Prostate gland (tissue), 2 donors: ENCODE measurements around the gene PAFAH1B1. TPM values are rescaled to one million over a fixed set of nuclear protein-coding genes. Genes with fewer than 3 reads are reported as not detected.

ENCODE experiments used
- DNase-seq: peaks from one replicate; pipeline ENCODE4 v3.0.0-alpha.2; 2019; ENCODE audit warnings: low spot score
- H3K27ac ChIP-seq, 2 donors: fragments of 200-600 bp; sonication (generic); 2 replicates each; pipeline ENCODE4 v1.5.1; 2017 to 2019
- H3K27me3 ChIP-seq: fragments of 200-600 bp; sonication (generic); replicated peaks from 2 replicates; pipeline ENCODE4 v1.5.1; 2019; ENCODE audit not compliant: insufficient read depth
- H3K36me3 ChIP-seq, 2 donors: fragments of 200-600 bp; sonication (generic); 1 replicate in 1 of 2; 2 replicates in 1 of 2; pipeline versions ENCODE4 v1.5.1 to v1.8.1; 2017 to 2019
- H3K4me1 ChIP-seq: fragments of 200-600 bp; sonication (generic); replicated peaks from 2 replicates; pipeline ENCODE4 v1.5.1; 2019
- H3K4me3 ChIP-seq, 2 donors: fragments of 200-600 bp; sonication (generic); 2 replicates each; pipeline ENCODE4 v1.5.1; 2017 to 2019
- H3K9me3 ChIP-seq: fragments of 200-600 bp; sonication (generic); 2 replicates; pipeline ENCODE4 v1.5.1; 2017
- CTCF ChIP-seq, 4 experiments: fragments of 200-600 bp in 2 of 4; fragments of 450-650 bp in 2 of 4; sonication (generic) in 2 of 4; IDR thresholded peaks; 1 replicate in 3 of 4; 2 replicates in 1 of 4; pipeline ENCODE4 v1.5.1; 2016 to 2019; ENCODE audit warnings: antibody characterized with exemption in 4 of 4, mild to moderate bottlenecking in 2 of 4, moderate library complexity in 2 of 4
- POLR2A ChIP-seq: fragments of 450-650 bp; IDR thresholded peaks from one replicate; pipeline ENCODE4 v1.6.1; 2016; ENCODE audit warnings: antibody characterized with exemption, mild to moderate bottlenecking
- POLR2AphosphoS5 ChIP-seq: sonication (generic); formaldehyde crosslinking; IDR thresholded peaks from one replicate; pipeline ENCODE4 v1.6.1; 2017; ENCODE audit warnings: antibody characterized with exemption
- WGBS: methylation state at CpG from one replicate; pipeline ENCODE4 v1.1.5; 2018; 5-methylcytosine and 5-hydroxymethylcytosine counted together
- intact Hi-C: fragments of 100-400 bp; cut with DNase I; formaldehyde crosslinking; loops from one replicate; pipeline ENCODE4 v1.14.2; 2022
- total RNA-seq, 2 donors: library from RNA; depleted of rRNA; stranded (reverse); fragments of >200 nt; gene quantifications; one replicate each; pipeline ENCODE4 v1.1.0, GENCODE V29; 2016

The PAFAH1B1 gene
- total RNA-seq, 2 donors from 2014 or later = 47.9 to 92.9 TPM

- DNase-seq = no peak
- TF ChIP-seq CTCF (IDR thresholded peaks at IDR 0.05) (no peak), POLR2AphosphoS5 (no peak), POLR2A (no peak)
- no peaks in the 10 kb centered on the region for H3K9me3 ChIP-seq
- H3K27me3 ChIP-seq = no peaks in the 10 kb centered on the region
- H3K4me3 ChIP-seq = no peak overlapping the region
- no peak overlapping the region for H3K27ac ChIP-seq
- H3K4me1 ChIP-seq = peaks cover 7% of the 10 kb centered on the region
- H3K36me3 ChIP-seq = peaks cover 0 to 26% of the 10 kb centered on the region in 2 donors
- intact Hi-C loops = loop anchor here (10.0 kb wide), 1 partner anchor 279 kb away; no protein-coding TSS in a partner anchor
- 88% methylated on average over 16 of the region's 16 CpGs for WGBS
Measured at GRCh38 chr17:2703606-2704005, 110.2 kb downstream of the PAFAH1B1 start.

GRCh38 chr17:2704031-2704889 lies 110.8 kb downstream of the PAFAH1B1 start:
- Histone ChIP-seq H3K36me3 (peaks cover 0 to 25% of the 10 kb centered on the region in 2 donors), H3K27ac (no peak overlapping the region), H3K4me1 (peaks cover 13% of the 10 kb centered on the region), H3K27me3 (no peaks in the 10 kb centered on the region), H3K9me3 (no peaks in the 10 kb centered on the region), H3K4me3 (no peak overlapping the region)
- WGBS = 90% methylated on average over 31 of the region's 38 CpGs
- DNase-seq = no peak
- intact Hi-C loops = loop anchor here (10.0 kb wide), 1 partner anchor 279 kb away; no protein-coding TSS in a partner anchor
- TF ChIP-seq POLR2A = no peak
- no peak for TF ChIP-seq POLR2AphosphoS5
- no peak for TF ChIP-seq CTCF (IDR thresholded peaks at IDR 0.05)

- no peak for DNase-seq
- no peak overlapping the region for H3K27ac ChIP-seq
- peaks cover 0 to 24% of the 10 kb centered on the region in 2 donors for H3K36me3 ChIP-seq
- WGBS = 73% methylated on average over 4 of the region's 4 CpGs
- no peak overlapping the region for H3K4me3 ChIP-seq
- peaks cover 18% of the 10 kb centered on the region for H3K4me1 ChIP-seq
- intact Hi-C loops = loop anchor here (10.0 kb wide), 1 partner anchor 280 kb away; no protein-coding TSS in a partner anchor
- H3K9me3 ChIP-seq = no peaks in the 10 kb centered on the region
- TF ChIP-seq CTCF (IDR thresholded peaks at IDR 0.05) (no peak), POLR2A (no peak), POLR2AphosphoS5 (no peak)
- no peaks in the 10 kb centered on the region for H3K27me3 ChIP-seq
Measured at GRCh38 chr17:2704890-2705248, 111.4 kb downstream of the PAFAH1B1 start.

- DNase-seq = no peak
- 83% methylated on average over 7 of the region's 7 CpGs for WGBS
- TF ChIP-seq POLR2A = no peak
- TF ChIP-seq CTCF (IDR thresholded peaks at IDR 0.05) = no peak
- TF ChIP-seq POLR2AphosphoS5 = no peak
- Histone ChIP-seq H3K4me1 (peaks cover 22% of the 10 kb centered on the region), H3K4me3 (no peak overlapping the region), H3K27me3 (no peaks in the 10 kb centered on the region), H3K36me3 (peaks cover 0 to 21% of the 10 kb centered on the region in 2 donors), H3K9me3 (no peaks in the 10 kb centered on the region), H3K27ac (no peak overlapping the region)
- intact Hi-C loops = loop anchor here (10.0 kb wide), 1 partner anchor 280 kb away; no protein-coding TSS in a partner anchor
Measured at GRCh38 chr17:2705263-2705662, 111.8 kb downstream of the PAFAH1B1 start.
